K562 (cell line): Measurements from ENCODE around the gene GATA2. TPM values are rescaled to one million over a fixed set of nuclear protein-coding genes. Genes with fewer than 3 reads are reported as not detected.

Experiments
- TBP ChIP-seq: optimal IDR thresholded peaks from 2 replicates; pipeline ENCODE3; 2011; ENCODE audit warnings: low read depth, low read length, improper control_type of control experiment
- polyA plus RNA-seq, 8 experiments: library from polyadenylated mRNA; depleted of rRNA in 4 of 8; stranded (reverse) in 5 of 8; unstranded in 3 of 8; fragments of >200 nt; fragmentation: Nextera tagmentation in 2 of 8; fragmentation: Illumina TruSeq in 1 of 8; extraction: Ambion mirVana in 2 of 8; extraction: Trizol in 1 of 8; gene quantifications; 2 replicates each; pipeline versions ENCODE4 v1.2.1 to v1.2.3, GENCODE V29; 2011 to 2014; ENCODE audit warnings: inconsistent platforms in 1 of 8, missing spikeins in 1 of 8
- total RNA-seq, 7 experiments: library from RNA; depleted of rRNA in 6 of 7; stranded (reverse); fragments of >200 nt in 6 of 7; fragmentation: Illumina TruSeq in 2 of 7; extraction: Trizol in 2 of 7; gene quantifications; 2 replicates each; pipeline versions ENCODE4 v1.2.1 to v1.2.3, GENCODE V29; 2011 to 2021; ENCODE audit warnings: low replicate concordance in 1 of 7
- TF ChIP-seq, protein P1 (sequence below): IDR thresholded peaks from 2 replicates; pipeline ENCODE4 v1.6.1; 2011; ENCODE audit warnings: borderline replicate concordance, low read depth, mild to moderate bottlenecking, moderate library complexity, low read length; ENCODE audit not compliant: insufficient read depth, poor library complexity, severe bottlenecking
- TF ChIP-seq, protein P2 (sequence below), 2 experiments: IDR thresholded peaks; 2 replicates each; pipeline ENCODE4 v1.6.1; 2012; ENCODE audit warnings: improper control_type of control experiment in 2 of 2, low read depth in 2 of 2, low read length in 2 of 2, borderline replicate concordance in 1 of 2

The GATA2 gene
- total and polyA plus RNA-seq, 9 of the 15 experiments (the other 6 are each of a cell fraction or from before 2014, with no cell fraction given): 8.5 to 218 (median 50.8) TPM

DNA sequence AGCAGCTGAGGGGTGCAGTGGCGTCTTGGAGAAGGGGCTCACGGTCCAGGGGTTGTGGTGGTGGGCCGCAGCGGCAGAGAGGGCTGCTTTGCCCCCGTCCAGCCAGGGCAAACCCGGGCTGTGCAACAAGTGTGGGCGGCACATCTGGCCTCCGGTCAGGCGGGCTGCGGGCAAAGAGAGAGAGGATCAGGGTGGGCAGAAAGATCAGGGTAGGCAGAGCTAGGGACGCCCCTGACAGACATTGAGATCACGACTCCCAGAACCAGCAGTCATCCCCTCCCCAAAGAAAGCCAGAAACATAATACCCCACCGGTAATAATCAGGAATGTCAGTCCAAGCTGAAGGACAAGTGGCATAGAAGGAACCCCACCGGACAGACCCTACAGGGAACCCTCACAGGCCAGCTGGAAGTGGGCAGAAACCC, 6.8 kb downstream of the GATA2 start (continued):
- no peak for TF ChIP-seq TBP
- TF ChIP-seq, protein P1, sequence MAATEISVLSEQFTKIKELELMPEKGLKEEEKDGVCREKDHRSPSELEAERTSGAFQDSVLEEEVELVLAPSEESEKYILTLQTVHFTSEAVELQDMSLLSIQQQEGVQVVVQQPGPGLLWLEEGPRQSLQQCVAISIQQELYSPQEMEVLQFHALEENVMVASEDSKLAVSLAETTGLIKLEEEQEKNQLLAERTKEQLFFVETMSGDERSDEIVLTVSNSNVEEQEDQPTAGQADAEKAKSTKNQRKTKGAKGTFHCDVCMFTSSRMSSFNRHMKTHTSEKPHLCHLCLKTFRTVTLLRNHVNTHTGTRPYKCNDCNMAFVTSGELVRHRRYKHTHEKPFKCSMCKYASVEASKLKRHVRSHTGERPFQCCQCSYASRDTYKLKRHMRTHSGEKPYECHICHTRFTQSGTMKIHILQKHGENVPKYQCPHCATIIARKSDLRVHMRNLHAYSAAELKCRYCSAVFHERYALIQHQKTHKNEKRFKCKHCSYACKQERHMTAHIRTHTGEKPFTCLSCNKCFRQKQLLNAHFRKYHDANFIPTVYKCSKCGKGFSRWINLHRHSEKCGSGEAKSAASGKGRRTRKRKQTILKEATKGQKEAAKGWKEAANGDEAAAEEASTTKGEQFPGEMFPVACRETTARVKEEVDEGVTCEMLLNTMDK: no peak
- TF ChIP-seq, protein P2, sequence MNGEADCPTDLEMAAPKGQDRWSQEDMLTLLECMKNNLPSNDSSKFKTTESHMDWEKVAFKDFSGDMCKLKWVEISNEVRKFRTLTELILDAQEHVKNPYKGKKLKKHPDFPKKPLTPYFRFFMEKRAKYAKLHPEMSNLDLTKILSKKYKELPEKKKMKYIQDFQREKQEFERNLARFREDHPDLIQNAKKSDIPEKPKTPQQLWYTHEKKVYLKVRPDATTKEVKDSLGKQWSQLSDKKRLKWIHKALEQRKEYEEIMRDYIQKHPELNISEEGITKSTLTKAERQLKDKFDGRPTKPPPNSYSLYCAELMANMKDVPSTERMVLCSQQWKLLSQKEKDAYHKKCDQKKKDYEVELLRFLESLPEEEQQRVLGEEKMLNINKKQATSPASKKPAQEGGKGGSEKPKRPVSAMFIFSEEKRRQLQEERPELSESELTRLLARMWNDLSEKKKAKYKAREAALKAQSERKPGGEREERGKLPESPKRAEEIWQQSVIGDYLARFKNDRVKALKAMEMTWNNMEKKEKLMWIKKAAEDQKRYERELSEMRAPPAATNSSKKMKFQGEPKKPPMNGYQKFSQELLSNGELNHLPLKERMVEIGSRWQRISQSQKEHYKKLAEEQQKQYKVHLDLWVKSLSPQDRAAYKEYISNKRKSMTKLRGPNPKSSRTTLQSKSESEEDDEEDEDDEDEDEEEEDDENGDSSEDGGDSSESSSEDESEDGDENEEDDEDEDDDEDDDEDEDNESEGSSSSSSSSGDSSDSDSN (IDR thresholded peaks at IDR 0.05; ENCODE audit: borderline replicate concordance in 1 of 2, low read depth in 2 of 2, low read length in 2 of 2): 0 out of 4 replicates have a peak, but pooled peaks have one; percentile 35 to 52
